VCaP (cell line): Measurements from ENCODE around the gene ZNF234.
A peak's percentile ranks its signal among the peaks of the same experiment; 100 is the strongest.
"Not testable (repeated sequence)": the region's sequence is repeated elsewhere in the genome, so short reads cannot be mapped to it uniquely, and the experiment has no call there.

Experiments used
- H3K27ac ChIP-seq: fragments of 450-650 bp; 2 replicates; pipeline ENCODE4 v1.5.1; 2017
- CTCF ChIP-seq: fragments of 450-650 bp; conservative IDR thresholded peaks from 2 replicates; pipeline ENCODE4 v1.5.1; 2017; ENCODE audit warnings: mild to moderate bottlenecking, moderate library complexity

Gene ZNF234

GRCh38 chr19:44190020-44190419 is 48.7 kb downstream of the ZNF234 start:
- no peak overlapping the region for H3K27ac ChIP-seq
- TF ChIP-seq CTCF: no peak

- no peak for TF ChIP-seq CTCF
- H3K27ac ChIP-seq: no peak overlapping the region
Measured at GRCh38 chr19:44192127-44192526, 50.8 kb downstream of the ZNF234 start.

- TF ChIP-seq CTCF: no peak
- H3K27ac ChIP-seq: no peak overlapping the region
Measured at GRCh38 chr19:44196772-44197171, 55.4 kb downstream of the ZNF234 start.

GRCh38 chr19:44202470-44202869 is 61.1 kb downstream of the ZNF234 start:
- no peak for TF ChIP-seq CTCF
- H3K27ac ChIP-seq: no peak overlapping the region

GRCh38 chr19:44202974-44203373 is 61.6 kb downstream of the ZNF234 start:
- no peak for TF ChIP-seq CTCF
- no peak overlapping the region for H3K27ac ChIP-seq

GRCh38 chr19:44203877-44204276 is 62.5 kb downstream of the ZNF234 start:
- H3K27ac ChIP-seq: not testable (repeated sequence)

- TF ChIP-seq CTCF: no peak
- no peak overlapping the region for H3K27ac ChIP-seq
Measured at GRCh38 chr19:44204772-44205171, 63.4 kb downstream of the ZNF234 start.

GRCh38 chr19:44207126-44207803 is 65.9 kb downstream of the ZNF234 start:
- peak overlapping the region; percentile 80 for H3K27ac ChIP-seq
- TF ChIP-seq CTCF: no peak
